ENCODE results near the gene PLCD1.
"Not testable (repeated sequence)": the region's sequence is repeated elsewhere in the genome, so short reads cannot be mapped to it uniquely, and the experiment has no call there.

PLCD1 gene

DNA sequence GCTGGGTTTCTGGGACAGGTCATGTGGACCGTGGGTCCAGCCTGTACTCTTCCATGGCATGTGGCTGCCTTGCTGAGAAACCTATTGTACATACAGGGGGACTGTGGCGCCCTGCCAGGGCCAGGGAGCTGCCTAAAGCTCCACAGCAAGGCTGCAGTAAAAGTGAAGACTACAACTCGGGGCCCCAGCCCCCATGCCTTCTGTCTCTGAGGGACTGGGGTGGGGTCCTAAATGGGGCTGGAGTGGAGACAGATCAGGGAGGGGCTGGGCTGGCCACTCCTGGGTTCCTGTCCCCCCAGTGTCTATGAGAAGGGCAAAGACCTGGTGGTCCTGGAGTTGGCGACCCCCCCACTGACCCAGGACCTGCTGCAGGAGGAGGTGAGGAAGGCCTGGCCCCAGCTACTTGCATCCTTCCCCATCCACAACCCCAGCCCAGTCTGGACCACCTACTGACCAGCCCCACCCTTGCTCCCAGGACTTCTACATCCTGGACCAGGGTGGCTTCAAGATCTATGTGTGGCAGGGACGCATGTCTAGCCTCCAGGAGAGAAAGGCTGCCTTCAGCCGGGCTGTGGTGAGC is 31.6 kb downstream of the PLCD1 start:
- DNase-seq: no peak

DNA sequence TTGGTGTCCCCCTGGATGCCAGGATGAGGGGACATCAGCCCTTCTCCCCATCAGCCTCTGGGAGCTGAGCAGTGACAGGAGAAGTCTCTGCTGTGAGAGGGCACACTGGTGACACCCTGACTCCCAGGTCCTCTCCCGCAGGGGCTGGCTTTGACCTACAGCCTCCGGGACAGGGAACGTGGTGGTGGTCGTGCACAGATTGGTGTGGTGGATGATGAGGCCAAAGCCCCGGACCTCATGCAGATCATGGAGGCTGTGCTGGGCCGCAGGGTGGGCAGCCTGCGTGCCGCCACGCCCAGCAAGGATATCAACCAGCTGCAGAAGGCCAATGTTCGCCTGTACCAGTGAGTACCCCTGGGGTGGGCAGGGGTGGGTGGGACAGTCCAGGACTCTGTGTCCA is 32.1 kb downstream of the PLCD1 start:
- DNase-seq: no peak

DNA sequence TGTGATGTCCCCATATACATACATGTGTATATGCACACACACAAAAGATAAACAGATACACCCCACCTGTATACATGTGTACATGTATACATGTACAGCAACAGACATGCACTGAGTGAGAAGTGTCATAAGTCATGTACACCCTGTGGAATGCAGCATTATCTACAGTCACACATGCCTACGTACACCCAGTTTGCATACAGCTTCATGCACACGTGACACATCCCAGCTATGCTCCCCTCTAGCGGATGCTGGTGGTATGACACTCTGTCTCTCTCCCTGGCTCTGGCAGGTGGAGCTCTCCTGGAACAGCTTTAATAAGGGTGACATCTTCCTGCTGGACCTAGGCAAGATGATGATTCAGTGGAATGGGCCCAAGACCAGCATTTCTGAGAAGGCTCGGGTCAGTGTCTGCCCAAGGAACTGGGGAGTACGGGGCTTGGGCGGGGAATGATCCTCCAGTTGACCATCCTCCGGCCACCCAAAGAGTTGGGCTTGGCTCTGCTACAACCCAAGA is 32.6 kb downstream of the PLCD1 start:
- DNase-seq: peak; percentile 80

DNA sequence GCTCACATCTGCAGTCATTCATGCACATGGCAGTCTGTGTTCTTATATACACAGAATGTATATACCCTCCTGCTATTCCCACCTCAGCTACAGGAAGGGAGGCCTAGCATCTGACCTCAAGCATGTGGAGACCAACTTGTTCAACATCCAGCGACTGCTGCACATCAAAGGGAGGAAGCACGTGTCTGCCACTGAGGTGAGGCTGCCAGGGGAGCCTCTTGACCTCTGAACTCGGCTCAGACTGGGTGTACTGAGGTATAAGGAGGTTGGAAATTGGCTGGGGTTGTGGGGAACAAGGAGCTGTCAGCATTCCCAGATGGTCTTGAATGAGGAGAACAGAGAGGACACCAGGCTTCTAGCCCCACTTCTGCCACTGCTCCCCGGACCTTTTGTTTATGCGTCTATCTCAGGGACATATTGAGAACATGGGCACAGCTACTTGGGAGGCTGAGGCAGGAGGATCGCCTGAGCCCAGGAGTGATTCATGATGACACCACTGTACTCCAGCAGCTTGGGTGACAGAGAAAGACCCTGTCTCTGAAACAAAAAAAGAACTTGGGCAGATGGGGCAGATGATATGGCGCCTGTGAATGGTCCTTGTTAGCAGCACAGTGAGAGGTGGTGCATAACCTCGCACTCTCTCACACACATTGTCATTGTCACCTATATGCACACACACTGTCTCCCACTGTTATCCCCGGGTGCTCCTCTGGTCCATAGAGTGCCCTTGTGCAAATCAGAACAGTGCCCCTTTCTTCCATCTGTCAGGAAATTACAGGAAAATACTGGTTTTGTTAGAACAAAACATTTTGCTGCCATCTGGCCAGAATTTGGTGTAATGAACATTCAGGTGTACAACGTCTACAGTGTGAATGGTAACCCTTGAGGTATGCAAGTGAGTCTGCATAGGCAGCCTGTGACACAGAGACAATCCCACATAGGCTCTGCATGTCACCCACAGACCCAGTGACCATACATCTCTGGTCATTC is 33.5 kb downstream of the PLCD1 start:
- DNase-seq: no peak

DNA sequence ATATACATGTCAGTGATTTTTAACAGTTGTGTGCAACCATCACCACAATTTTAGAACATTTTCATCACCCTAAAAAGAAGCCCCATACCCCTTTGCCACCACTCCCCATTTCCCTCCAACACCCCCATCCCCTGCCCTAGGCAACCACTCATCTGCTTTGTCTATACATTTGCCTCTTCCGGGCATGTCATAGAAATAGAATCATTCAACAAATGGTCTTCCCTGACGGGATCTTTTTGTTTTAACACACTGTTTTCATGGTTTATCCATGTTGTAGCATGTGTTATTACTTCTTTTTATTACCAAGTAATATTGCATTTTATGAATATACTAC is 34.8 kb downstream of the PLCD1 start:
- no peak for DNase-seq

DNA sequence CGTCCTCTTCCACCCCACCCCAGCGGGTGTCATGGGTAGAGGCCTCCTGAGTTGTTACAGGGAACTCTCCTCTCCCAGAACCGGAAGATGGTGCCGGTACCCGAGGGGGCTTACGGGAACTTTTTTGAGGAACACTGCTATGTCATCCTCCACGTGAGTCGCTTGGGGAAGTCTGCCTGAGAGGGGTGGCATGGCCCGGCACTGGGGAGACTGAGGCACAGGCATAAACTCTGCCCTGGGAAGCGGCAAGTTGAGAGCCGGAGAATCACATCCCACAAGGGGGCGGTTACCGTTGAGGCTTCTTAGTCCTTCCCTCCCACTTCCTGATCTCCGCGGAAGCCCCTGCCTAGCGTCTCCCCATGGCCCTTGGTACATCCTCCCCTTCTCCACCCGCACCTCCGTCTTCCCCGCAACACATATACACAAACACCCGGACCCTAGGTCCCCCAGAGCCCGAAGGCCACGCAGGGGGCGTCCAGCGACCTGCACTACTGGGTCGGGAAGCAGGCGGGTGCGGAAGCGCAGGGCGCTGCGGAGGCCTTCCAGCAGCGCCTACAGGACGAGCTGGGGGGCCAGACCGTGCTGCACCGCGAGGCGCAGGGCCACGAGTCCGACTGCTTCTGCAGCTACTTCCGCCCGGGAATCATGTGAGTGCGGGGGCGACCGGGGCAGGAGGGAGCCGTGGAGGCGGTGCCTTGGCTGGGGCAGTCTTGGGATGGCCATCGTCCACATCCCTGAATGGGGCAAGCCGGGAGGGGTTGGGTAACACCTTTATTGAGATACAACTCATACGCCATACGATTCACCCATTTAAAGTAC is 35.4 kb downstream of the PLCD1 start:
- DNase-seq: peak; percentile 58

DNA sequence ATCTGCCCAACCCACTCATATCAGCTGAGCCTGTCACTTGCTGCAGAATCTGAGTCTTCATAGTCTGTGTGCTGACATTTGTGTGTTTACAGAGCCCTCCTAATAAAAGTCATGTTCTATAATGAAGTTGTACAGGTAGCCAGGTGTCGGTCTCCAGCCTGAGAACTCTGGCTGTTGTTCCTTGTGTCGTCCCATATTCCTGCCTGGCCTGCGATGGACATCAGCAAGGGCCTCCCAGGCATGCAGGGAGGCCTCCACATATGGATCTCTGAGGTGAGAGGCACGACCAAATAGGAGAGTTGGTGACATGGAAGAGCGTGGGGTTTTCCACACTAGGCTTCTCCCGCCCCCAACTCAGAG is 36.0 kb downstream of the PLCD1 start:
- DNase-seq: no peak

DNA sequence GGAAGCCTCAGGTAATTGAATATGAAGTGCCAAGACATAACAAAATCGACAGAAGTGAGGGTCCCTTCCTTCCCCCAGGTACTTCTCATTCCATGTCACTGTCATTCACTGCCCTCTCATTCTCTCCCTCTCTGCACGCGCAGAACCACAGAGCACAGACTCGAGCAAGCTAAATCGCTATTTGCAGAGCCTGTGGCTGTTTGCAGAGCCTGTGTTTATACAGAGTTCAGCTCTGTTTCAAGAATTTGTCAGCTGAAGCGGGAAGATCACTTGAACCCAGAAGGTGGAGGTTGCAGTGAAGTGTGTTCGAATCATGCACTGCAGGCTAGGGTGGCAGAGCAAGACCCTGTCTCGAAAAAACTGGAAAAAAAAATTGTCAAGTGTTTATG is 36.4 kb downstream of the PLCD1 start:
- no peak for DNase-seq

DNA sequence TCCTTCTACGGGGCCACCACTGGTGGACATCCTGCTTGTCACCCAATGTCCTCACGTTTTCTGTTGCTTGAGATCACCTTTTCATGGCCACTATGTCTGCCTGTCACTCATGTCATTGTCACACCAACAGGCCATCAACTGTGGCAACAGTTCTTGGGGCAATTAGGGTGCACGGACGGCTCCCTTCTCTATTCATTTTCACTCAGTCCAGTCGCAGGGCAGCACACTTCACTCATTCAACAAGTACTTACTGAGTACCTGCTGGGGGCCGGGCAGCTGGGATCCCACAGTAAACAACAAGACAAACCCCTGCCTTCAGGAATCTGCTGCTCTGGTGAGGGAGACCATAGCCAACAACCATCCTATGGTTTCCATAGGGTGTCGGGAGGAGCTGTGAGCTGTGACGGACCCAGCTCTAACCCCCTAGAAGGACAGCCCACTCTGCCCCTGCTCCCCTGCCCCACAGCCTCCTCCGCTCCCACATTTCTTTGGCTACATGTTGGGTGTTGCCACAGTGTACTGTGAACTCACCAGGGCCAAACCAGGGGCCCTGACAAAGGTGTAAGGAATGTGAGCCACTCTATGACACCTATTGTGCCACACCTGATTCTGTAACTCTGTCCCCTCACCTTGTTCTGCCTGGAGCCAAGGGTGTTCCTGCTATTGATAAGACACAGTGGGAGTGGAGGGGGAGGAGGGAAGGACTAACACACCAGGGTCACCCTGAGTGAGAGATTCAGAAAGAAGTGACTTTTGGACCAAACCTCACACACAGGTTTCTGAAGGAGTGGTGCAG is 37.0 kb downstream of the PLCD1 start:
- DNase-seq: no peak

DNA sequence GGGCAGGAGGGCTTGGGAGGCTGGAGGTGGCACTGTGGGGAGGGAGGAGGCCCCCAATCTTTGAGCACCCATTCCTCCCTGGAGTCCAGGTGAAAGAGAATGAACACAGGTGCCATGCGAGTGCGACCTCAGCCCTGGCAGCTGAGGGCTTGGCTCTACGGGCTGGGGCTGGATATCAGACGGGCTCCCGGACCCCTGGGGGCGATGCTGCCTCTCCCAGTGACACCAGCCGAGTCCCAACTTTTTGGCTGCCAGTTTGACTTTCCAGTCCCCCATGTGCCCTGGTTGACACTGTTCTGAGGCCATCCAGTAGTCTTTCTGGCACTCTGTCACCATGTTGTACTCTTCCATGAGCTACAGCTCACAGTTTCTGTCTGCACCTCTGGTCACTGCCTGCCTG is 37.6 kb downstream of the PLCD1 start:
- DNase-seq: no peak

DNA sequence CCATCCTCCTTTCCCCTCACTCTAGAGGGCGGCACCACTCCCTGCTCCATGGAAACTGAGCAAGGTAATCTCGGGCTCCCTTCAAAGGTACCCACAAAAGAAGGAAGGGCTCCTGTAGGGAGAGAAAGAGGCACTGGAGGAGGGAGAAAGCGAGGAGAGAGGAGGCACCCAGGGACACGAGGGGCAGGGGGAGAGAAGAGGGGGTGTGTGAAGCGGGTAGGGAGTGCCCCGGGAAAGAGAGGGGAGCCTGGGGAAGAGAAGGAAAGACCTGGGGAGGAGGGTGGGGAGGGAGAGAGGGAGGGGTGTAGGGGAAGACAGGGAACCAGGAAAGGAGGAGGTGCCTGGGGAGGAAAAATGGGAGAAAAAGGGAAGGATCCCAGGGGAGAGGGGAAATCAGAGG is 38.3 kb downstream of the PLCD1 start:
- DNase-seq: no peak

DNA sequence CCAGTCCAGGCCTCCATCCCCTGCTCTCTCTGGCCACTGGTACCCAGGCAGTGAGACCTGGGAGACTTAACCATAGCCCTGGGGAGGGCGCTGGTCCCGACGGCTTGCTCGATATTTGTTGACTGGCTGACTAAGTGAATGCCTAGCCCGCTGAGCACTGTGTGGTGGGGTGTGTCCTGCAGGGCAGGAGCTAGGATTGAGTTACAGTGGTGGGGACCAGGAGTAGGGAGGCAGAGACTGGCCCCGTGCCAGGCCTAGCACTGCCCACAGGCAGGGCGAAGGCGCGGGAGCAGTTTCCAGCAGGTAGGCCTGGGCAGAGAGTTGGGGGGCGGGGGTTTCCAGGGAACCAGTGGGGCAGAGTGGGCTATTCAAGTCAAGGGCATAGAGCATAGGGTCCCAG is 38.9 kb downstream of the PLCD1 start, which contains the start of gene VILL:
Gene VILL, plus strand, starts transcription at position 260 of the 400 bp plus-strand sequence. CDS start 2,887 bp downstream, outside the sequence.
- no peak for DNase-seq

DNA sequence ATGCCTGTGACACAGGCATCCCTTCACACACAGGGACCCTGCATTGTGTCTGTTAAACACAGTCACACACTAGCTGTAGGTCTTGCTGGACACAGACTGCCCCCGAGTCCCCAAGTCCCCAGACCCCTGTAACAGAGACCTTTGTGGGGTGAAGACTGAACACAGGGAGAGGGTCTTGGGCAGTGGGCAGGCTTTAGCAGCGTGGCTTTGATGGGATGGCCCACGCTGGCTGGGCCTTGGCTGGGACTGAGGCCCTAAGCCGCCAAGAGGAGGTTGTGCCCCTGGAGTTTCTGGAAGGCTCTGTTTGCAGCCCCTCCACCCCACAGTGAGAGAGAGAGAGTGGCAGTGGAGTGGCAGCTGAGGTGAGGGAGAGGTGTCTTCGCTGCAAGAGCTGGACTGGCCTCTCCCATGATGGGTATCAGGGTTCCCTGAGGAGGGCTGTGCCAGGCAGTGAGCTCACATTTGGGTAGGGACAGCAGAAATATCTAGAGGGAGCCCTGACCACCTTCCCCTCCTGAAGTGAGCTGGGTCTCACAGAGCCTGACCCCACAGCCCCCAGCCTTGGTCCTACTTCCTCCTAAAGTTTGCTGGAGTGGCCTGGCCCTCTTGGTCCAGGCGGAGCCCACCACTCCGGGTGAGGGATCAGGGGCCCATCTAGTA is 39.5 kb downstream of the PLCD1 start:
- DNase-seq: no peak

DNA sequence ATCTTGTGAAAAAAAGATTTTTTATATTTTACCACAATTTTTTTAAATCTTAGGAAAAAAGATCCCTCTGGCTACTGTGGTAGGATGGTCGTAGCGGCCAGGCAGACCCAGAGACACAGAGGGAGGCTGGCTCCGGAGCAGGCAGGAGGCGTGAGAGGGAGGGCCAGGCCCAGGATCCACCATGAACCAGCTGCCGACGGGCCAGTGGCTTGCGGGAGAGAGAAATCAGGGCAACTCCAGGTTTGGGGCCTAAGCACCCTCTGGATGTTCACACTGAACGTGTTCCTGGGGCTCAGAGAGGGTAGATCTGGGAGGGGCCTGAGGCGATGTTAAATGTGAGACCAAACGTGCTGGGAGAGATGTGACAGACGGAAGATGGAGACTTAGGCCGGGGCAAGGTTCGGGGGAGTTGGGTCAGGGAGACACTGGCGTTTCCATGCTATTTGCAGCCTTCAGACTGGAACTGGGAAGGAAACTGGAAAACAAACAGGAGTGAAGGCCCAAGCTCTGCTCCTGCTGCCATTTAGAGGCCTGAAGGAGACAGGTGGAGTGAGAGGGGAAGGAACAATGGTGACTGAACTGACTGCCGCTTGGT is 40.4 kb downstream of the PLCD1 start:
- no peak for DNase-seq

DNA sequence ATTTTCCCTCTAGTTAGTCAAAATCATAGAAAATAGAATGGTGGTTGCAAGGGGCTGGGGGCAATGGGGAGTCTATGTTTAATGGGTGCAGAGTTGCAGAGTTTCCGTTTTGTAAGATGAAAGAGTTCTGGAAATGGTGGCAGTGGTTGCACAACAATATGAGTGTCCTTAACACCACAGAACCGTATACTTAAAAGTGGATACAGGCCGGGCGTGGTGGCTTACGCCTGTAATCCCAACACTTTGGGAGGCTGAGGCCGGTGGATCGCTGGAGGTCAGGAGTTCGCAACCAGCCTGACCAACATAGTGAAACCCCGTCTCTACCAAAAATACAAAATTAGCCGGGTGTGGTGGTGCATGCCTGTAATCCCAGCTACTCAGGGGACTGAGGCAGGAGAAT is 41.1 kb downstream of the PLCD1 start:
- not testable (repeated sequence) for DNase-seq

DNA sequence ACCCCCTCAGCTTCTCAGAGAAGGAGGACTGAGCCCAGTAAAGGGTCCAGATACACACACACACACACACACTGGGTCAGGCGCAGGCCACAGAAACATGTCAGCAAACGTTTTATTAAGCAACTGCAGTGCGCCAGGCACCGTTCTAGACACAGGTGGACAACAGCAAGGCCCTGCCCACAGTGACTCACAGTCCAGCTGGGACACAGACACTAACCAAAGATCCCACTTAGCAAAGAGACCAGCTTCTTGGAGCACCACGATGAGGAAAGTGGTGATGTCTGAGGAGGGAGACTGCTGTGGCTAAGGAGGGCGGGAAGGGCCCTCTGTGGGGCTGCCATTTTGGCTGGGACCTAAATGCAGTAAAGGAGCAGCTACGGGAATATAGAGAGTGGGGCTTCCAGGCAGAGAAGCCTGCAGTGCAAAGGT is 41.7 kb downstream of the PLCD1 start:
- DNase-seq: peak; percentile 10

DNA sequence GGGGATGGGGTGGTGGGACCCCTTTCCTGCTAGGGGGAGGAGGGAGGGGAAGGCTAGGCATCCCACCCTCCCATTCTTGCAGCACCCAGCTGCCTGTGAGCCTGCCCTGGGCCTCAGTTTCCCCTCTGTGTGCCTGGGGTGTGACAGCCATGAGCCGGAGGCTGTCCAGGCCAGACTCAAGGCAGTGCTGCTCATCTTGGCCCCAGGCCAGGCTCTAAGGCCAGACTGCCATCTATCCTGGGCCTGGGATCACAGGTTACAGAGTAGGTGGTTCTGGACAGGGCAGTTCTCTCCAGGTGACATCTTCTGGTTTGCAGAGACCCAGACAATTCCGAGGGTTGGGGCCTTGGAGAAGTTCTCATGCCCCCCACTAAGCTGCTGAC is 42.1 kb downstream of the PLCD1 start:
- peak; percentile 15 for DNase-seq

DNA sequence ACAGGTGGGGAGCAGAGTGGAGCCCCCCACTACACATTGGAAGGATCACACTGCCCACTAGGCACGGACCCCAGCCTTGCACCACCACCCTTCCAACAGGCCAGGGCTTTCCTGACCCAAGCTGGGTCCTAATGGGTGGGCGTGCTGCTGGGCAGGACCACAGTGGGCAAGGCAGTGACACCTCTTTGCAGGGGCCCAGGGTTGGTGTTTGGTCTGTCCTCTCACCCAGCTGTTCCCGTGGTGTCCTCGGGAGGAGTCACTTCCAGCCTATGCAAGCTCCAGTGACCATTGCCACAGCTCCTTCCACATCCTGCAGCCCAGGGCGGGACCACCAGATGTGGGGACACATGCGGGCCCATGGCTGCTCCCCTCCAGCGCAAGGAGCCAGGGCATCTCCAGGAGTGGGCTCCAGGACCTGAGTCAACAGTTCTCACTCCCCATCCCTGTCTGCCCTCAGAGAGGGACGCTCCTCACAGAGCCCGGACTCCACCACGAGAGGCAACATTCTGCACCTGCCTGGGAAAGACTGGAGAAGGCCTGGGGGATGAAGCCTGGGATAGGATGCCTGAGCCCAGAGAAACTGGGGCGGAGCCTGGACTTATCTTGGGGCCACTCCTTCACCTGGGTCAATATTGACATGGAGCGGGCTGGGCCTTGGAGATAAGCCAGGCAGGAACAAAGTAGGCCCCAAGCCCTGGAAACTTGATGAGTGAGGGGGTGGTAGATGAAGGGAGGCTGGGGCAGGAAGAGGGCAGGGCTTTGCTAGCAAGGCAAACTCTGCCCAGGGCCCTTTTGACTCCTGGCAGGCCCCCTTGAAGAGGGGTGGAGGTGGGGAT is 42.7 kb downstream of the PLCD1 start:
- DNase-seq: peak; percentile 15

DNA sequence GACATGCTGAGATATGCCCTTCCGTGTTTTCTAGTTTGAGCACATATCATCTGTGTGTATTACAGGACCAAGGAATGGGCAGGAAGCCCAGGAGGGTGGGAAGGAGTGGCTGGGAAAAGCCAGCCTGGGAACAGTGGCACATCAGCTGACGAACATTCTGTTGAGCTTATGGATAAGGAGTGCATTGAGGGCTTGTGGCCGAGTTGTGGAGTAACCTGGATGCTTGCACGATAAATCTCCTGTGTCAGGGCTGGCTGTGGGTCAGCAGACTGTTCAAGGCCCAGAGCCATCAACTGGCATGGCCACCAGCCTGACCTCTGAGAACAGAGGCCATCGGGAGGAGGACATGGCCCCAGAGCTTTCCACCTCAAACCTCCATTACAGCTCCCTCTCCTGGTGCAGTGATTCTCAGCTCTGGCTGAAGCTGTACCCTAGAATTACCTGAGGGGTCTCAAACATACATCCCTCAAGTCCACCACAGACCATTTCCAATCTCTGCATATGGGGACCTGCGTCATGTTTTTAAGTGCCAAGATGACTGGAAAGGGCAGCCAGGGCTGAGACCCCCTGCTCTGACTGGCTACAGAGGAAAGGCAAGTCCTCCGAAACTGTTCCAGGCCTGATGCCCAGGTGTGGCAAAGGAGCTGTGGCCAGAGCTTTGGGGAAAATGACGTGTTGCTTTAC is 43.7 kb downstream of the PLCD1 start:
- DNase-seq: peak; percentile 10

DNA sequence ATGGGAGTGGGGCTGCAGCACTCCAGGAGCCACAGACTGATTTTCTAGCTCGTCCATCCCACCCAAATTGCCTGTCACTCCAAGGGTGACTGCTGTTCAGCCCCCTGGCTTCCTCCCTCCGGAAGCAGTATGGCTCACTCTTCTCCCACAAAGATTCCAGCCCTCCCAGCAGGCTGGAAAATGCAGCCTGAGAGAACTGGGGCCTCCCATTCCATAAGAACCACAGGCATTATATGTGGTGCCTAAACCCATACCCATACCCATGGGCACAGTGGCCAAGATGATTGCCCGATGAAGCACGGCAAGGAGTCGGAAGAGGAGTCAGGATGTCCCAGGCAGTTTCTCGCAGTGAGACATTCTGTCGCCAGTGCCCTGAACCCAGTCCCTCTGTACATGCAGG is 44.8 kb downstream of the PLCD1 start:
- DNase-seq: no peak
